T-cell (primary cell): ENCODE results near the gene ZBED1. TPM values are rescaled to one million over a fixed set of nuclear protein-coding genes. Genes with fewer than 3 reads are reported as not detected.
"Not testable (repeated sequence)": the region's sequence is repeated elsewhere in the genome, so short reads cannot be mapped to it uniquely, and the experiment has no call there.

Experiments
- ATAC-seq, 4 experiments: fragments of 200-7000 bp in 3 of 4; fragments of 150-1000 bp in 1 of 4; cut with Tn5 transposase; replicated peaks in 1 of 4; 1 replicate in 3 of 4; 2 replicates in 1 of 4; pipeline ENCODE4 v1.10.0; 2021; ENCODE audit warnings: moderate library complexity in 3 of 4, mild to moderate bottlenecking in 2 of 4, moderate number of reproducible peaks in 1 of 4
- CTCF ChIA-PET, 2 donors: fragments of 300-600 bp; sonication (Branson Sonifier 250); formaldehyde crosslinking; loops; one replicate each; lab custom pipeline; 2022; ENCODE audit warnings: antibody characterized with exemption in 2 of 2; lab: Charles Lee
- POLR2A ChIA-PET, 2 donors: fragments of 300-600 bp; sonication (Branson Sonifier 250); formaldehyde crosslinking; loops; one replicate each; lab custom pipeline; 2022; ENCODE audit warnings: antibody characterized with exemption in 2 of 2; lab: Charles Lee
- DNase-seq, 35 experiments: peaks; one replicate each; pipeline versions ENCODE4 v3.0.0 to v3.0.0-alpha.2; 2013 to 2023
- H3K27ac ChIP-seq: one replicate; pipeline ENCODE4 v1.5.1; 2013; ENCODE audit warnings: low read length
- H3K27me3 ChIP-seq, 2 experiments: replicated peaks in 1 of 2; 1 replicate in 1 of 2; 2 replicates in 1 of 2; pipeline versions ENCODE4 v1.6.1 to v1.7.0; 2013; ENCODE audit warnings: low read length in 1 of 2, mixed read lengths in 1 of 2; ENCODE audit not compliant: control insufficient read depth in 2 of 2, insufficient read depth in 2 of 2; ENCODE audit errors: extremely low read depth in 1 of 2
- H3K36me3 ChIP-seq, 2 donors: 1 replicate in 1 of 2; 2 replicates in 1 of 2; pipeline versions ENCODE4 v1.6.1 to v1.7.0; 2013; ENCODE audit warnings: low read length in 1 of 2; ENCODE audit not compliant: control insufficient read depth in 2 of 2, insufficient read depth in 1 of 2; ENCODE audit errors: extremely low read depth in 1 of 2
- H3K4me1 ChIP-seq, 2 experiments: 1 replicate in 1 of 2; 2 replicates in 1 of 2; pipeline versions ENCODE4 v1.6.1 to v1.7.0; 2013; ENCODE audit warnings: low read length in 2 of 2, mixed read lengths in 1 of 2; ENCODE audit not compliant: insufficient read depth in 2 of 2, control insufficient read depth in 1 of 2; ENCODE audit errors: extremely low read depth in 1 of 2
- H3K4me3 ChIP-seq, 2 donors: 1 replicate in 1 of 2; 2 replicates in 1 of 2; pipeline versions ENCODE4 v1.5.1 to v1.7.0; 2013; ENCODE audit warnings: mild to moderate bottlenecking in 2 of 2, low read length in 1 of 2, moderate library complexity in 1 of 2; ENCODE audit not compliant: control insufficient read depth in 1 of 2; ENCODE audit errors: extremely low read depth in 1 of 2
- H3K9me3 ChIP-seq: 2 replicates; pipeline ENCODE4 v1.7.0; 2013
- H3K27ac Mint-ChIP-seq, 2 donors: one replicate each; pipeline ENCODE4 v1.8.0; 2020 to 2021; ENCODE audit warnings: mild to moderate bottlenecking in 2 of 2, mixed read lengths in 2 of 2
- H3K27me3 Mint-ChIP-seq, 2 donors: one replicate each; pipeline ENCODE4 v1.8.0; 2021 to 2022; ENCODE audit warnings: mixed read lengths in 2 of 2
- H3K36me3 Mint-ChIP-seq: one replicate; pipeline ENCODE4 v1.8.0; 2021; ENCODE audit warnings: mixed read lengths
- H3K4me1 Mint-ChIP-seq, 3 donors: one replicate each; pipeline ENCODE4 v1.8.0; 2020 to 2022; ENCODE audit warnings: mixed read lengths in 3 of 3, mild to moderate bottlenecking in 1 of 3
- H3K4me3 Mint-ChIP-seq, 3 donors: one replicate each; pipeline ENCODE4 v1.8.0; 2020 to 2022; ENCODE audit warnings: mild to moderate bottlenecking in 3 of 3, mixed read lengths in 3 of 3, moderate library complexity in 3 of 3
- H3K9me3 Mint-ChIP-seq, 3 donors: one replicate each; pipeline ENCODE4 v1.8.0; 2020 to 2022; ENCODE audit warnings: mixed read lengths in 3 of 3
- WGBS: methylation state at CpG from one replicate; pipeline ENCODE4 v1.1.5; 2013; ENCODE audit warnings: missing lambda C conversion rate; ENCODE audit not compliant: insufficient coverage; 5-methylcytosine and 5-hydroxymethylcytosine counted together
- total RNA-seq, 35 experiments: library from RNA in 6 of 35; stranded (reverse) in 6 of 35; fragments of 120-200 nt in 1 of 35; gene quantifications; one replicate each; pipeline versions ENCODE4 v1.2.1 to v1.2.4 and lab custom pipeline; 2013 to 2026

Gene ZBED1
- total RNA-seq, 5 donors from 2014 or later (not counting 1 experiment from before 2014, with no cell fraction given) = 17.7 to 42.6 (median 31.2) TPM

GRCh38 chrX:2521092-2521926 lies 20.5 kb upstream of the ZBED1 start:
- no peak overlapping the region for H3K4me3 ChIP-seq
- H3K4me3 Mint-ChIP-seq = no peak overlapping the region
- no peaks in the 10 kb centered on the region for H3K9me3 ChIP-seq
- H3K27ac Mint-ChIP-seq = peak overlapping the region in 1 of 2 donors; percentile 23
- no peaks in the 10 kb centered on the region for H3K36me3 ChIP-seq
- 9% methylated on average over 9 of the region's 15 CpGs for WGBS
- CTCF ChIA-PET = no interaction called here
- POLR2A ChIA-PET = no interaction called here
- ATAC-seq (no peak), DNase-seq (peak in 1 of 35 experiments; percentile 19)
- no peaks in the 10 kb centered on the region for H3K27me3 ChIP-seq
- H3K27me3 Mint-ChIP-seq = peaks cover 14 to 16% of the 10 kb centered on the region in 2 donors
- no peaks in the 10 kb centered on the region for H3K9me3 Mint-ChIP-seq
- H3K27ac ChIP-seq = no peak overlapping the region
- H3K4me1 Mint-ChIP-seq = peaks cover 0 to 6% (median 3%) of the 10 kb centered on the region in 3 donors
- H3K36me3 Mint-ChIP-seq = no peaks in the 10 kb centered on the region
- H3K4me1 ChIP-seq = no peaks in the 10 kb centered on the region

DNA sequence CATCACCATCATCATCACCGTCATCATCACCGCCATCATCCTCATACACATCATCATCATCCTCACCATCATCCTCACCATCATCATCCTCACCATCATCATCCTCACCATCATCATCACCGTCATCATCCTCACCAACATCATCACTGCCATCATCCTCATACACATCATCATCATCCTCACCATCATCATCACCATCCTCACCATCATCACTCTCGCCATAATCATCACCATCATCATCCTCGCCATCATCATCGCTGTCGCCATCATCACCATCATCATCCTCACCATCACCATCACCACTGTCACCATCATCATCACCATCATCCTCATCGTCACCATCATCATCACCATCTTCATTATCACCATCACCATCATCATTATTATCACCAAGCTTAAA lies 19.8 kb upstream of the ZBED1 start:
- no peak for ATAC-seq
- no peak overlapping the region for H3K4me3 Mint-ChIP-seq
- POLR2A ChIA-PET = no interaction called here

DNA sequence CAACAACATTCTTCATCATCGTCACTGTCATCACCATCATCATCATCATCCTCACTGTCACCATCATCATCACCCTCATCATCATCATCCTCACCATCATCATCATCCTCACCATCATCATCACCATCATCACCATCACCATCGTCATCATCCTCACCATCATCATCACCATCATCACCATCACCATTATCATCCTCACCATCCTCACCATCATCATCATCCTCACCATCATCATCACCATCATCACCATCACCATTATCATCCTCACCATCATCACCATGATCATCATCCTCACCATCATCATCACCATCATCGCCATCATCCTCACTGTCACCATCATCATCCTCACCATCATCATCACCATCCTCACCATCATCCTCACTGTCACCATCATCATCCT lies 18.9 kb upstream of the ZBED1 start:
- H3K9me3 ChIP-seq, H3K27ac Mint-ChIP-seq, H3K27ac ChIP-seq, POLR2A ChIA-PET, H3K4me3 ChIP-seq, H3K27me3 Mint-ChIP-seq, H3K27me3 ChIP-seq, H3K4me1 ChIP-seq, DNase-seq, H3K36me3 ChIP-seq, H3K9me3 Mint-ChIP-seq, H3K36me3 Mint-ChIP-seq, CTCF ChIA-PET, H3K4me1 Mint-ChIP-seq, ATAC-seq, H3K4me3 Mint-ChIP-seq: not testable (repeated sequence)
- WGBS = 85% methylated on average over 3 of the region's 3 CpGs

More for the DNA sequence above, 19.8 kb upstream of the ZBED1 start:
- H3K36me3 Mint-ChIP-seq = no peaks in the 10 kb centered on the region
- Histone ChIP-seq H3K4me1 (no peaks in the 10 kb centered on the region), H3K36me3 (no peaks in the 10 kb centered on the region), H3K9me3 (no peaks in the 10 kb centered on the region), H3K27me3 (no peaks in the 10 kb centered on the region), H3K4me3 (no peak overlapping the region), H3K27ac (no peak overlapping the region)
- no peaks in the 10 kb centered on the region for H3K9me3 Mint-ChIP-seq
- CTCF ChIA-PET = no interaction called here
- no peak overlapping the region for H3K27ac Mint-ChIP-seq
- WGBS = 95% methylated on average over 8 of the region's 8 CpGs
- no peak for DNase-seq
- H3K4me1 Mint-ChIP-seq = peaks cover 0 to 6% (median 3%) of the 10 kb centered on the region in 3 donors
- peaks cover 12 to 14% of the 10 kb centered on the region in 2 donors for H3K27me3 Mint-ChIP-seq

- Mint-ChIP-seq H3K4me3 (no peak overlapping the region), H3K9me3 (no peaks in the 10 kb centered on the region), H3K4me1 (peaks cover 3 to 8% (median 5%) of the 10 kb centered on the region in 3 donors), H3K36me3 (no peaks in the 10 kb centered on the region), H3K27me3 (peaks cover 8 to 9% of the 10 kb centered on the region in 2 donors), H3K27ac (no peak overlapping the region)
- H3K27me3 ChIP-seq = peaks cover 0 to 4% of the 10 kb centered on the region in 2 experiments
- H3K36me3 ChIP-seq = no peaks in the 10 kb centered on the region
- H3K27ac ChIP-seq = no peak overlapping the region
- ChIA-PET POLR2A (no interaction called here), CTCF (no interaction called here)
- DNase-seq (no peak), ATAC-seq (no peak)
- H3K4me1 ChIP-seq = peaks cover 0 to 2% of the 10 kb centered on the region in 2 experiments
- no peaks in the 10 kb centered on the region for H3K9me3 ChIP-seq
- WGBS = no CpG with 5 or more reads among the region's 6 CpGs
- H3K4me3 ChIP-seq = no peak overlapping the region
Observed at GRCh38 chrX:2517055-2517454, 16.3 kb upstream of the ZBED1 start.

DNA sequence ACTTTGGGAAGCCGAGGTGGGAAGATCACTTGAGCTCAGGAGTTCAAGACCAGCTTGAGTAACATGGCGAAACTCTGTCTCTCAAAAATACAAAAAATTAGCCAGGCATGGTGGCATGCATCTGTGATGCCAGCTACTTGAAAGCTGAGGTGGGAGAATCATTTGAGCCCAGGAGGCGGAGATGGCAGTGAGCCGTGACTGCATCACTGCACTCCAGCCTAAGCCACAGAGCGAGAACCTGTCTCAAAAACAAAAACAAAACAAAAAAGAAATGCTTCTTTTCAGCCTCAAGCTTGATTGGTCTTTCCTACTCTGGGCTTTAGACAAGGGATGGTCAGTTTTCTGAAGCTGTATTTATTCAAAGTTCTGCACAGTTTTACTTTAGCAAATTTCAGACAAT lies 15.8 kb upstream of the ZBED1 start:
- peaks cover 0 to 4% of the 10 kb centered on the region in 2 experiments for H3K27me3 ChIP-seq
- WGBS = no CpG with 5 or more reads among the region's 5 CpGs
- no peaks in the 10 kb centered on the region for H3K36me3 Mint-ChIP-seq
- H3K27ac Mint-ChIP-seq = no peak overlapping the region
- ATAC-seq (no peak), DNase-seq (no peak)
- ChIA-PET CTCF (no interaction called here), POLR2A (no interaction called here)
- H3K27ac ChIP-seq = no peak overlapping the region
- H3K4me1 ChIP-seq = peaks cover 0 to 2% of the 10 kb centered on the region in 2 experiments
- H3K9me3 ChIP-seq = no peaks in the 10 kb centered on the region
- no peaks in the 10 kb centered on the region for H3K9me3 Mint-ChIP-seq
- H3K4me1 Mint-ChIP-seq = peaks cover 3 to 8% (median 5%) of the 10 kb centered on the region in 3 donors
- H3K27me3 Mint-ChIP-seq = peaks cover 8 to 9% of the 10 kb centered on the region in 2 donors
- no peaks in the 10 kb centered on the region for H3K36me3 ChIP-seq
- H3K4me3 Mint-ChIP-seq = no peak overlapping the region
- H3K4me3 ChIP-seq = no peak overlapping the region

DNA sequence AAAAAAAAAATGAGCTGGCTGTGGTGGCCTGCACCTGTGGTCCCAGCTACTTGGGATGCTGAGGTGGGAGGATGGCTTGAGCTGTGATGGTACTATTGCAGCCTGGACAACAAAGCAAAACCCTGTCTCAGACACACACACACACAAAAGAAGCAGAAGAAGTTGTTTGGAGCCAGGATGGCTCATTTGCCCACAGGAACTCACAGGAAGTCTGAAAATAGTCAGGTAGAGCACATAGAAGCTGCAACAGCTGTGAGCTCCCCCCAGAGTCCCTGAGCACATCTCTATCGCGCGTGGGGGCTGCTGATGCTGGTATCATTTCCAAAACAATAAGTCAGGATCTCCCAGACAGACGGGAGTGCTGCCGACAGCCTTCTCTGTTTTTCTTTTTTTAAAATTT lies 13.4 kb upstream of the ZBED1 start:
- CTCF ChIA-PET = no interaction called here
- DNase-seq (no peak), ATAC-seq (no peak)
- H3K27ac ChIP-seq = no peak overlapping the region
- H3K36me3 ChIP-seq = no peaks in the 10 kb centered on the region
- WGBS = 33% methylated on average over 4 of the region's 5 CpGs
- peaks cover 8 to 9% of the 10 kb centered on the region in 2 donors for H3K27me3 Mint-ChIP-seq
- peaks cover 0 to 4% of the 10 kb centered on the region in 2 experiments for H3K27me3 ChIP-seq
- peaks cover 3 to 5% (median 4%) of the 10 kb centered on the region in 3 donors for H3K4me1 Mint-ChIP-seq
- no peaks in the 10 kb centered on the region for H3K9me3 Mint-ChIP-seq
- H3K4me3 Mint-ChIP-seq = no peak overlapping the region
- POLR2A ChIA-PET = no interaction called here
- H3K4me3 ChIP-seq = no peak overlapping the region
- no peak overlapping the region for H3K27ac Mint-ChIP-seq
- no peaks in the 10 kb centered on the region for H3K9me3 ChIP-seq
- peaks cover 0 to 2% of the 10 kb centered on the region in 2 experiments for H3K4me1 ChIP-seq
- H3K36me3 Mint-ChIP-seq = no peaks in the 10 kb centered on the region
